NCI-H524 (cell line): ENCODE data around the gene DCTPP1.
A peak's percentile ranks its signal among the peaks of the same experiment; 100 is the strongest.

Experiments
- DNase-seq, 2 experiments: peaks; one replicate each; lab custom pipeline; 2025; lab: John Stamatoyannopoulos, UW

DCTPP1 gene

DNA sequence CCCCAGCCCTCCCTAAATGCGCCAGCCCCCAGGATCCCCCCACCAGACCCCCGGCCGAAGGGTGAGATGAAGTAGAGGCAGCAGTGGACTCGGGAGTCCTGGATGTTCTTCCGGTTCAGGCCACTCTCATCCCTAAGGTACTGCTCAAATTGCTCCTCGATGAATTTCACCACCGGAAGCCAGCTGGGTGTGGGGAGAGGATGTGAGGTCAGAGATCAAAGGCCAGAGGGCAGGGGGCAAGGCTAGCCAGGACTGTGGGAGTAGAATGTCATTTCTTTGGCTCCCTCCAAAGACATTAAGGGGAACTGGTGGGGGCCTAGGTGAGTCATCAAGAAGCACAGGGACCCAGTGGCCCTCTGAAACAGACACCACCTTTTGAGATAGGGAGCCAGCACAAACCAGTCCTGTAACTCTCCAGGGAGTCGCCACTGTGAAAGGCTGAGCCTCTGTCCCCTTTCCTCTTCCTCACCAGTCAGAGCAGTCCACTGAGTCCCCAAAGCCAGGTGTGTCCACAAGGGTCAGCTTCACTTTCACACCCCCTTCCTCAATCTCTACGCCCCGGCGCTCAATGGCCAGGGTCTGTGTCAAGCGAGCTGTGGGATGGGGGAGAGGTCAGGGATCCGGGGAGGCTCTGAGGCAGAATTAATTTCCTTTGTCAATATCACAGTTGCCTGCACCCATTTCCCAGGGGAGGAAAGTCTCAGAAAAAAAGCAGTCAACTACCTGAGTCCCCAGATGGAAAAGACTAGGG lies 48.4 kb downstream of the DCTPP1 start:
- no peak for DNase-seq

DNA sequence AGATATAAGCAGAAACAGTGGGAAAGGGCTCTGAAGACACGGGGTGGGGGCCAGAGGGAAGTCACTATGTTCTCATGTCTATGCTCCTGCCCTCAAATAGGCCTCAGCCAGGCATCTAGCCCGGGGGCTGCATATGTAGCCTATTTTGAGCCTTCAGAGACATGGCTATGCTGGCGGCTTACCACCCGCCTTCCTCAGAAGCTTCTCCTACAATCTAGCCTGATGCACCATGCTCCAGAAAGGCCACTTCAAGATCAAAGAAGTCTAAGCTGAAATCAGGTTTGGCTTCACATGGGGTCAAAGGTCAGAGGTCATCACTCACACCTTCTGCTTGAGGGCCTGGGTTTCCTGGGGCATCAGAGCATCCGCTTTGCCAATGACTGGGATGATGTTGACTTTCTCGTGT lies 49.0 kb downstream of the DCTPP1 start:
- no peak for DNase-seq

DNA sequence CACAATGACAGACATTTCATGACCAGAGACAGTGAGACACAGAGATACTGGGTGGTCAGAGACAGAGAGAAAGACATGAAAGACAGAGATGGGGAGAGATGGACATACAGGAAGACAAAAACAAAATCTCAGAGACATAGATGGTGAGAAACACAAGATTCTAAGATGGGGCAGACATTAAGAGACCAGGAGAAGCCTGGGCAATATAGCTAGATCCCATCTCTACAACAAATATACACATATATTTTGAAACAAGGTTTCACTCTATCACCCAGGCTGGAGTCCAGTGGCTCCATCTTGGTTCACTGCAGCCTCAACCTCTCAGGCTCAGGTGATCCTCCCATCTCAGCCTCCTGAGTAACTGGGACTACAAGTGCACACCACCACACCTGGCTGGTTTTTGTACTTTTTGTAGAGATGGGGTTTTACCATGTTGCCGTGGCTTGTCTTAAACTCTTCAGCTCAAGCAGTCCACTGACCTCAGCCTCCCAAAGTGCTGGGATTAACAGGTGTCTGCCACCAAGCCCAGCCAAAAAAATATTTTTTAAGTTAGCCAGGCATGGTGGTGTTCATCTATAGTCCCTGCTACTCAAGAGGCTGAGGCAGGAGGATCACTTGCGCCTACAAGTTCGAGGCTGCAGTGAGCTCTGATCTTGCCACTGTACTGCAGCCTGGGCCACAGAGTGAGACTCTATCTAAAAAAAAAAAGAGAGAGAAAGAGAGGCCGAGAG lies 49.6 kb downstream of the DCTPP1 start:
- DNase-seq: no peak

DNA sequence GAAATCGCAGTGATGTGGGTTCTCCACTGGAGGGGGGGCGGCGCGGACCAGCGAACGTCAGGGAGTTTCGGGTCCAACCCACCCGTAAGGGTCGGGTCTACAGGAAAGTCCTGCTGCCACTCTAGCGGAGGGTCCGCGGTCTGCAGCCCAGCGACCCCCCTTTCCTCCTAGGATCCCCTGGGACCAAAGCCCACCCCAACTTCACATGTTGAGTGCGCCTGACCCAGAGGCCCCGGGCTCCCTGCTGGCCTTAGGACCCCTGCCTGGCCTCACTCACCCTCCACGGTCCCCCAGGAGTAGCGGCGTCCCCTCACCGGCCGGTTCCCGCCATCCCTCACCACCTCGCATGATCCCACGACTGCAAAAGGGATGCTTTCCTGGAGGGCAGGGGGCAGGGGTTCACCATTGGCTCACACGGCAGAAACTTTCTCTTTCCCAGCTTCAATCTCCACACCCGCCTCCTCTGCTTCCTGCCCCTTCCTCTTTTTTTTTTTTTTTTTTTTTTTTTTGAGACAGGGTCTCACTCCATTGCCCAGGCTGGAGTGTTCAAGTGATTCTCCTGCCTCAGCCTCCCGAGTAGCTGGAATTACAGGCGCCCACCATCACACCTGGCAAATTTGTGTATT lies 50.6 kb downstream of the DCTPP1 start:
- DNase-seq: no peak

DNA sequence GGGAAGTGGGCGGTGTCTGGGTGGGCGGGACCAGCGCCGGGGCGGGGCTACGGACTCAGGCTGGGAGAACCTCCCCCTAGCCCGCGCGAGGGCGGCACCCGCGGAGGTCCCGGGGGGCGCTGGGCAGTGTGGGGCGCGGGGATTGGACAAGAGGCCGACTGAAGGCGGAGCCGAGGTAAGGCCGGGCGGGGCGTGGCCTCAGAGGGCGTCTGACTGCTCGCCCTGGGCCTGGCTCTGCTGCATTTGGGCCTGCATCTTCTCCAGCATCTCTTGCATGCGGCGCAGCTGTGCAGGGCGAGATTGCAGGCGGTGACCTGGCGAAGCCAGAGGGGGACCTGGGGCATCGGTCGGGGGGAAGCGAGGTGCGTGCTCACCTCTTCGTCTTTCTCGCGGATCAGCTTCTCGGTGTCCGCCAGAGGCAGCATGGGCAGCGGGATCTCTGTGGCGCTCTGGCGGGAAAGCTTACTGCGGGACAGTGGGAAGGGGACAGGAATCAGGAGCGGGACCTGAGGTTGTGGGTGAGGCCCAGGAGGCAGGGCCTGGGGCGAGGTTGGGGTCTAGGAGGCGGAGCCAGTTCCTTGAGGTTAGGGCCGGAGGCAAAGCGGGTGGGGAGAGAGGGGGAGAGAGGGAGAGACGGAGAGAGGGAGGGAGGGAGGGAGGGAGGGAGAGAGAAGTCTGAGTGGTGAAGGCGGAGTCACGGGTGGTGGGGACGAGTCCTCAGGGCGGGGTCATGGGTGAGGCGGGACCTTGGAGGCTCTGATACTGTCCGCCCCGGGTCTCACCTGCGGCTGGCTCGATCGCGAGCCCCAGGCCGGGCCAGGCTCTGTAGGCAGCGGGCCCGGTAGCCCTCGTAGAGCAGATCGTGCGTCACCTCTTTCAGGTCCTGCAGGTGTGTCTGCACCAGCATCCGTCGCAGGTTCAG lies 51.3 kb downstream of the DCTPP1 start:
- DNase-seq: peak; percentile 97 to 99

DNA sequence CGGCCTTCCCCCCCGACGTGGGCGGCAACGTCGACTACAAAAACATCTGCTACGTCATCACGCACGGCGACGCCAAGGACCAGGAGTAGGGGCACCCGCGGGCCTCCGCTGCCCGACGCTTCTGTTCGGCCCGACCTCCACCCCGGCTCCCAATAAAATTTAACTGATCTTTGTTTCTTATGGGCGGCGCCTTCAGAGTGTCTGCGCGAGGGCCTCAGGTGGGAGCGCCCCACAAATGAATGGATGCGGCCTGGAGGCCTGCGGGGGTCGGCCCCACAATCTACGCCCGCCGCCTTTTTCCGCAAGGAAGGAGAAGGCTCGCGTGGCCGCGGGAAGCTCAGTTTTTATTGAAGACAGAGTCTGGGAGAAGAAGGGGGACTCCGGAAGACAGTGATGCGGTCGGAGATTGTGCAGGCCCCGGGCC lies 52.0 kb downstream of the DCTPP1 start:
- peak; percentile 84 to 85 for DNase-seq

DNA sequence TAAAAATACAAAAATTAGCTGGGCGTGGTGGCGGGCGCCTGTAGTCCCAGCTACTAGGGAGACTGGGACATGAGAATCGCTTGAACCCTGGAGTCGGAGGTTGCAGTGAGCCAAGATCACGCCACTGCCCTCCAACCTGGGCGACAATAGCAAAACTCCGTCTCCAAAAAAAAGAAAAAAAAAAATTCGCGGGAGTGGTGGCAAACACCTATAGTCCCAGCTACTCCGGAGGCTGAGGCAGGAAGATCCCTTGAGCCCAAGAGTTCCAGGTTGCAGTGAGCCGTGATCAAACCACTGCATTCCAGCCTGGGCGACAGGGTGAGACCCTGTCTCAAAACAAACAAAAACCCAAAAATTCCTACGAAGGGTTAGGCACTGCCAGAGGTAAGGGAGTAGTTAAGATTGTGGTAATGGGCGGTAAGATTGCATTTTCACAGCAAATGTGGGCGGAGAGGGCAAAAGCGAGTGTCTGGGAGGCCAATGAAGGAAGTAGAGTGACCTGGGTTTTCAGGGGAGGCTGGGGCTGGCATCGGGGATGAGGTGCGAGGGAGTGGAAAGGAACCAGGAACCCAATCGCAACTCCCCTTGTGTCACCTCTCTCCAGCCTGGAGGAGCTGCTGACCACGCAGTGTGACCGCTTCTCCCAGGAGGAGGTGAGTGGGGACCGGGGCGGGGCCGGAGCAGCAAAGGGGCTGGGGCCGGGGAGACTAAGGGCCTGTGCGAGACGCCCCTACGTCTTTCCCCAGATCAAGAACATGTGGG lies 52.6 kb downstream of the DCTPP1 start:
- no peak for DNase-seq

DNA sequence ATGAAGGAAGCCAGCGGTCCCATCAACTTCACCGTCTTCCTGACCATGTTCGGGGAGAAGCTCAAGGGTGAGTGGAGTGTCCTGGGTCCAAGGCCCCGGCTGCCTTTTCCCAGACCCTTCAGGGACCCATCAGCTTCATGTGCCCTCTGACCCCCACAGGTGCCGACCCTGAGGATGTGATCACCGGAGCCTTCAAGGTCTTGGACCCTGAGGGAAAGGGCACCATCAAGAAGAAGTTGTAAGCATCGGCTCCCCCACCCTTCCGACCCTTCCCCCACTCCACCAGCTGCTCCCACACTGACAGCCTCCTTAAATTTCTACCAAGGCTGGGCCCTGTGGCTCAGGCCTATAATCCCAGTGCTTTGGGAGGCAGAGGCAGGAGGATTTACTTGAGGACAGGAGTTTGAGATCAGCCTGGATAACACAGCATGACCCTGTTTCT lies 53.3 kb downstream of the DCTPP1 start:
- DNase-seq: peak in 1 of 2 experiments; percentile 33

DNA sequence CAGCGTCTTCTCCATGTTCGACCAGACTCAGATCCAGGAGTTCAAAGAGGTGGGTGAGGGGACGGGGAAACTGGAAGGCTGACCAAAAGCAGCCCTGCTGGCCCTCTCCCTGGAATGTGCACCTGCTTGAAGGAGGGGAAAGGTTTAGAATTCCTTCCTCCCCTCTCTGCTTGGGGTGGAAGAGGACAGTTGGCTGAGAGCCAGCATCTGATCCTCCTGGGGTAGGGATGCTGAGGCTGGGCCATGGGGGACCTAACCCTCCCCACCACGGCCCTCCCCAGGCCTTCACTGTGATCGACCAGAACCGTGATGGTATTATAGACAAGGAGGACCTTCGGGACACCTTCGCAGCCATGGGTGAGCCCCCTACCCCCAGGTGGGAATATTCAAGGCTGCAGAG lies 54.0 kb downstream of the DCTPP1 start:
- no peak for DNase-seq

DNA sequence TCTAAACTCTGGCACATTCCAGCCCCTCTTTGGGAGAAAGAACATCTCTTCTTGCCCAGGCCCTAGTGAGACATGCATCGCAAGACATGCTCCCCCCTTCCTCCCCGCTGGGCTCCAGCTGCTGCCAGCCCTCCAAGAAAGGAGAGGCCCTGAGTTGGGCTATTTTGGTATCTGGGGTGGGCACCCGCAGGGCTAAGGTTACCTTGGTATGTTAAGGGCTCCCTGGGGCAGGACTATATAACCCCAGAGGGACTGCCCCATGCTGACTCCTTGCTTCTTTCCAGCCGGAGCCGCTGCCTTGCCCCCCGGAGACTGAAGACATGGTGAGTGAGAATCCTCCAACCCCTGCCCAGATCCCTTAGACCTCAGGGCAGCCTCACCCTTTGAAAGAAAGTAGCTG lies 55.3 kb downstream of the DCTPP1 start, which contains the start of gene MYL11:
MYL11 (plus strand) TSS at position 265 of the 400 bp plus-strand sequence; CDS start at position 321, 56 bp downstream.
- no peak for DNase-seq
